Keratinocyte (primary cell): ENCODE results near the gene KCNN2.

ENCODE experiments used
- CTCF ChIP-seq, 3 experiments: IDR thresholded peaks in 1 of 3; conservative IDR thresholded peaks in 1 of 3; optimal IDR thresholded peaks in 1 of 3; 2 replicates in 2 of 3; 3 replicates in 1 of 3; pipeline versions ENCODE3 to v1.5.1; 2011; ENCODE audit warnings: low read length in 3 of 3, mild to moderate bottlenecking in 3 of 3, moderate library complexity in 2 of 3, control low read depth in 1 of 3, inconsistent platforms in 1 of 3; ENCODE audit not compliant: insufficient read depth in 2 of 3; ENCODE audit errors: extremely low read depth in 1 of 3
- EZH2 ChIP-seq: IDR thresholded peaks from one replicate; pipeline ENCODE4 v1.6.1; 2012; ENCODE audit warnings: inconsistent platforms, mild to moderate bottlenecking, low read length, moderate library complexity

- TF ChIP-seq CTCF (optimal IDR thresholded peaks at IDR 0.05 in 1 of 3, IDR thresholded peaks at IDR 0.05 in 1 of 3, conservative IDR thresholded peaks at IDR 0.05 in 1 of 3; ENCODE audit: extremely low read depth in 1 of 3, insufficient read depth in 2 of 3, low read length in 3 of 3) = no peak
- TF ChIP-seq EZH2 = no peak
Measured at GRCh38 chr5:114450437-114450836, 88.6 kb downstream of the KCNN2 start.
